OCI-LY3 (cell line): Measurements from ENCODE around the gene RAPGEF5.

Experiments used
- CTCF ChIP-seq: fragments of 200-600, 300-600 bp; sonication (generic); IDR thresholded peaks from 2 replicates; pipeline ENCODE4 v1.5.1; 2014; ENCODE audit warnings: antibody characterized with exemption, low read length, low read depth
- EZH2phosphoT487 ChIP-seq: fragments of 200-600 bp; shearing (Covaris generic); IDR thresholded peaks from 2 replicates; pipeline ENCODE4 v1.6.1; 2018; ENCODE audit warnings: antibody characterized with exemption, mixed run types, low read depth

GRCh38 chr7:22344655-22345054 lies 12.3 kb downstream of the RAPGEF5 start:
- TF ChIP-seq CTCF: no peak
- no peak for TF ChIP-seq EZH2phosphoT487
